Testis (tissue), 2 donors: ENCODE data around the gene KLHL6.

ENCODE experiments used
- CTCF ChIP-seq, 3 experiments: fragments of 450-650 bp in 2 of 3; fragments of 200-600 bp in 1 of 3; sonication (generic) in 1 of 3; IDR thresholded peaks; one replicate each; pipeline ENCODE4 v1.5.1; 2016 to 2019; ENCODE audit warnings: antibody characterized with exemption in 3 of 3, mild to moderate bottlenecking in 2 of 3, moderate library complexity in 1 of 3
- POLR2A ChIP-seq: fragments of 450-650 bp; IDR thresholded peaks from one replicate; pipeline ENCODE4 v1.6.1; 2017; ENCODE audit warnings: antibody characterized with exemption, mild to moderate bottlenecking, moderate library complexity

GRCh38 chr3:183455089-183455488 lies 100.4 kb downstream of the KLHL6 start:
- no peak for TF ChIP-seq CTCF (IDR thresholded peaks at IDR 0.05)
- no peak for TF ChIP-seq POLR2A
